HG02759 (cell line): Measurements from ENCODE around the gene PPT1.
"Not testable (repeated sequence)": the region's sequence is repeated elsewhere in the genome, so short reads cannot be mapped to it uniquely, and the experiment has no call there.

Source experiments
- ATAC-seq: cut with Tn5 transposase; IDR thresholded peaks from one replicate; pipeline ENCODE4 v1.9.1; 2021; ENCODE audit warnings: mild to moderate bottlenecking, moderate library complexity; ENCODE audit not compliant: unreplicated experiment

PPT1 gene

DNA sequence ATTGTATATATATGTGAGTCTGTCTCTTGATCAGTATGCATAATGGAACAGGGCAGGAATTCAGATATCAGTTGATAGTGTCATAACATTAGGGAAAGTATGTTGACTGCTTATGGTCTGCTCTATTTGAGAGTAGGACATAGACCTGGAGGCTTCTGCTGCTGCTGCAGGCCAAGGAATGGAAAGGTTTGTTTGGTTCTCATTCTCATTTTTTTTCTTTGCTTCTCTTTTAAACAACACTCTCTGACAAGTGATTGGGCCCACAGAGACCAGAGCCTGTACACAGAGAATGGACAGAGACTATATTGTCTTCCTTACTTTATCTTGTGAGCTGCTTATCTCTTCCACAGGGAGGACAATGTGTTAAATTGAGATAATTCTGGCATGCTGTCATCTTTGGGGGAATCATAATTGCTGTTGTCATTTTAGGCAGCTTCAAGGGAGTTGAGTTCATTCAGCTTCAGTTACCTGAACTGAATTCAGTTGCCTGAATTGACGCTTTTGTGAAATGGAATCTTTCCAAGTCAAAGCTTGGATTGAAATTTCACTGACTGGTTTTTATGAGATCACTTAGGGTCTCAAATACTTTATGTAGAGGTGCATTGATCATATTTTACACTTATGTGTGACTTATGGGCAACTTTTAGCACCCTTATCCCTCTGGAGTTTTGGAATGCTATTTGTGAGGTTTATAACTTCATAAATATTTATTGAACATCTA lies 39.6 kb downstream of the PPT1 start:
- ATAC-seq: no peak

DNA sequence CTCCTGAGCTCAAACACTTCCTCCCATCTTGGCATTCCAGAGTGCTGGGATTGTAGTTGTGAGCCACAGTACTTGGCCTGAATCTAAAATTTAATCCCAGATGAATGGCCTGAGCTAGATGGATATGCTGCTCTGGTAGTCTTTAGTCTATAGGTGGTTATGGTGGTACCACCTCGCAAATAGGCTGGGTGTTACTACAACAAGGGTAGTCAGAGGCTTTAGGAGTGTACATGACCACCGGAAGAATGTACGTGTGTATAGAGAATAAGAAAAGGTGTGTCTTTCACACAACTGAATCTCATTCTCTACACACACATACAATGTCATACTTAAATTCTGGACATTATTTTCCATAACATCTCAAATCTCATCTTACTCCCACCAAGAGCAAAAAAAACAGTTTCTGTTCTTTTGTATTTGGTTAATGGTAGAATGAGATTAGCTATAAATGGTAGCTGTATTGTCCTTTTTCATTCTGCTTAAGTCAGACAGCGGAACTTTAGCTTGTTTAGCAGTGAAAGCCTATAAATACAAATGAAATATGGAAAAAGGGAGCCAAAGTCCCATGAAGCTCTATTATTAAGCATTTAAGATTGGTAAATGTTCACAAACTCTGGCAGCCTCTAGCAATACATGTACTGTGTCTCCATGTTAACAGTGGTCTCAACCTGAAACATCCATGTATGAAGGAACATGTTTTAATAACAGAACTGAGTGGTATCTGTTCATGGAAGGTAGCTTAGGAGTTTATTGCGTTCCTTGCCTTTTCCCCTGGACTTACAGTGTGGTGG lies 40.3 kb downstream of the PPT1 start:
- no peak for ATAC-seq

DNA sequence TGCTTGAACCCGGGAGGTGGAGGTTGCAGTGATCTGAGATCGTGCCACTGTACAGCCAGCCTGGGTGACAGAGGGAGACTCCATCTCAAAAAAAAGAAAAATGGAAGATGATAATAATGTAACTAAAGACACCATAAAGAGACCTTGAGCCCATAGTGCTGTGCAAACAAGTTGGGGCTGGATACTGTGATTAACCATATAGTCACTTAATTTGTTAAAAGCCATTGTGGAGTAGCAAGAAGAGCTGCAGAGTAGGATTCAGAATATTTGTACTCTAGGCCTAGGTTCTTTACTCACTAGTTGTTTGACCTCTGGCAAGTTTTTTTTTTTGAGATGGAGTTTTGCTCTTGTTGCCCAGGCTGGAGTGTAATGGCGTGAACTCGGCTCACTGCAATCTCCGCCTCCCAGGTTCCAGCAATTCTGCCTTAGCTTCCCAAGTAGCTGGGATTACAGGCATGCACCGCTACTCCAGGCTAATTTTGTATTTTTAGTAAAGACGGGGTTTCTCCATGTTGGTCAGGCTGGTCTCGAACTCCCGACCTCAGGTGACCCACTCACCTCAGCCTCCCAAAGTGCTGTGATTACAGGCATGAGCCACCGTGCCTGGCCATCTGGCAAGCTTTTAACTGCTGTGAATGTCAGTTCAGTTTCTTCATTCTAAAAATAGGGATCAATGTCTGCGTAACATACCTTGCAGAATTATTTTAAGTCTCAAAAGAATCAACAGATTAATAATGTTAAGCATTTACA lies 43.7 kb downstream of the PPT1 start:
- ATAC-seq: no peak

DNA sequence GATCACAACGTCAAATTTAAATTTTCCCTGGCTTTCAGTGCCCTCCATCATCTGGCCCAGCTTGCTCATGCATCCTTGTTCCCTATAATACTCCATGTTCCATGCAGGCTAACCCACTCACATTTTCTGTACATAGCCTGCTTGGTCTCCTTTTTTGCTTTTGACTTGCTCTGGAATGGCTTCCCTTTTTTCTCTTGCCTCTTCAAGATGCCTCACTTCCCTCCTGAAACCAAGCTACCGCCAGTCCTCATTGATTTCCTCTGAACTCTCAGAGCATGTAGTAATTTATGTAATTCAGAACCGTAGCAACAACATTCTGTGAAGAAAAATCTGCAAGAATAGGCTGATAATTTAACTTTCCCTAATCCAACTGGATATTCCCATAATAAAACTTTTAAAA lies 46.2 kb downstream of the PPT1 start:
- ATAC-seq: no peak

DNA sequence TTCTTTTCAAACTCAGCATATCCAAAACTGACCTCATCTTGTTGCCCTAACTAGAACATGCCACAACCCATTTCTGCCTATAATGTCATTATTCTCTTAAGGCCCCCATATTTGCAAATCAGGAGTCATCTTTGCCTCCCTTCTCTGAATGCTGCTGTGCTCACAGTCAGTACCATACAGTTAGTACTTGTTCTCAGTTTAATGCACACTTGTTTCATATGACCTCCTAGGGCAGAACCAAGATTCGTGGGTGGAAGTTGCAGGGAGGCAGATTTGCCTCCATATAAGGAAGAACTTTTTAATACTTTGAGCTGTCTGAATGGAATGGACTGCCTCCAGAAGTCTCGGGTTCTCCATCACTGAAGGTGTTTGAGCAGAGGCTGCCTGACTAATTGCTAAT lies 47.3 kb downstream of the PPT1 start:
- no peak for ATAC-seq

DNA sequence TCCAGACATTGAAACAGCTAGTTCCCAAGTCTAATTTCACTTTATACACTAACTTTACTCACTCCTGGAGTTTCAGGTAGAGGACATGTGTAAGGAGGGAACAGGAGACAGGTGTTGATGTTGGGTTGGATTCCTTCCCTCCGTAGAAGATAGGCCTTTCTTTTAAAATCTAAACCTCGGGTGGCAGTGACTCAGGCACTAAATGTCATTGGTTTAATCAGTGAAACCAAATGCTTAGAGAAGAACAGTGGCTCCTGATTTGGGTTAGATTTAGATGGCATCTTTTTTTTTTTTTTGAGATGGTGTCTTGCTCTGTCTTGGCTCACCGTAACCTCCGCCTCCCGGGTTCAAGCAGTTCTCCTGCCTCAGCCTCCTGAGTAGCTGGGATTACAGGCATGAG lies 49.3 kb downstream of the PPT1 start:
- ATAC-seq: no peak

DNA sequence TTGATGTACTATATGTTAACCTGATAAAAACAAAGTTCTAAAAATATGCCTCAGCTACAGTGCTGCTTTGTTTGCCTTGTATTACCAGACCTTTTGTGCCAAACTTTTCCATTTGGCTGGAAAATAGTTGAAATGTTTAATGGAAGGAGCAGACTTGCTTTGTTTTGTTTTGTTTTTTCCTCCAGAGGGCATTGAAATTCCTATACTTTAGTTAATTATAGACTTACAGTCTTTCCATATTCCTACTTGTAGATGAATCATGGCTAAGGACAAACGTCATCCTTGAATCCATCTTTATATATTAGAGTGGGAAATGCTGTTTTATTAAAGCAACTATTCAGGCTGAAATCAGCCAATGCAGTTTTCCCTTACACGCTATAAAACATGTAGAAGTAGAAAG lies 49.8 kb downstream of the PPT1 start:
- ATAC-seq: no peak

DNA sequence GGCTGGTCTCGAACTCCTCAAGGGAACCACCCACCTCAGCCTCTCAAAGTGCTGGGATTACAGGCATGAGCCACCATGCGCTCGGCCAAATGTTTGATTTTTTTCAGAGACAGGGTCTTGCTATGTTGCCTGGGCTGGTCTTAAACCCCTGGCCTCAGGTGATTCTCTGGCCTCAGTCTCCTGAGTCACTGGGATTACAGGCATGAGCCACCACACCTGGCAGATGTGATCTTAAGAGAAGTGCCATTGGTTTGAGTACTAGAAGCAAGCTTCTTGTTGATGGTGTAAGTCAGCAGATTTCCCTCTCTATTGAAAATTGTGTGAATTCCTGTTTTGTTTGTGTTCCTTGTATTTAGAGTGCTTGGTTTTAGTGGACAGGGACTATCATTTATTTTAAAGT lies 51.3 kb downstream of the PPT1 start:
- ATAC-seq: no peak

DNA sequence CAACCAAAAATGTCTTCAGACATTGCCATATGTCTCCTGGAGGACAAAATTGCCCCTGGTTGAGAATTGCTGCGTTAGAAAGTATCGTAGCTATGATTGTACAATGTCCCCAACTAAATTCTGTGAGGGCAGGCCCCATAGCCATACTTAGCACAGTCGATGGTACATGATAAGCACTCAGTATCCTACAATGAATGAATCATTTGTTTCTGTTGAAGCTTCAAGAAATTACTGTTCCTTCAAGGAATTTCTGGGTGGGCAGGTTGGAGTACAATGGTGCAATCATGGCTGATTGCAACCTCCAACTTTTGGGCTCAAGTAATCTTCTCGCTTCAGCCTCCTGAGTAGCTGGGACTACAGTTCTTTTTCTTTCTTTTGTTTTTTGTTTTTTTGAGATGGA lies 51.9 kb downstream of the PPT1 start:
- ATAC-seq: no peak

DNA sequence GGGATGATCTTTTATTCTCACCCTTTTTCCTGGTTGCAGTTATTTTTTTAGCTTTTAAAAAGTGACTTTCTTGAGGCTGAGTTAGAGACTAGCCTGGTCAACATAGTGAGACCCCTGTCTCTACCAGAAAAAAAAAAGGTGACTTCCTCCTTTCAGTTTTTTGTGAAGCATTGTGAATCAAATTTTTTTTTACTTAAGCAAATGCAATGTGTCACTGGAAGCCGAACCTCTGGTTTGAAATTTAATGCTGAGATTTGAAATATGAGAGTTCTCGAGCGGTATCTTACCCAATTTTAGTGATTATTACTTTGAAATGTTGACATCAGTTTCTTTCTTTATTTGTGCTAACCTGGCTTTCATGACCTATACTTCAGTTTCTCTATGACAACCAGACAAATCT lies 52.9 kb downstream of the PPT1 start:
- no peak for ATAC-seq

DNA sequence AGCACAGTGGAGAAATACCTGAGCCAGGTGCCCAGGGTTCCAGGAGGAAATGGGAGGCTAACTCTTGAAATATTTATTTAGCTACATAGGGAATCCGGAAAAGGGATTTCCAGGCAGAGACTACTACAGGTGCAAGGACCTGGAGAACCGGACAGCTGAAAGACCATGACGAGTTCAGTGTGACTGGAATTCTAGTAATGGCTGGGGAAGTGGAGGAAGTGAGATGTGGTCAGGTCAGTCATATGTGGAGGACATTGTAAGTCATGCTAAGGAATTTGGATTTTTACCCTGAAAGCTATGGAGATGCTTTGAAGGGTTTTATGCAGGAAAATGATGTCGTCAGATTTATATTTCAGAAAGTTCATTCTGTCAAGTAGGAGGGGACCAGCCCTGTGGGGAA lies 54.7 kb downstream of the PPT1 start:
- ATAC-seq: no peak

DNA sequence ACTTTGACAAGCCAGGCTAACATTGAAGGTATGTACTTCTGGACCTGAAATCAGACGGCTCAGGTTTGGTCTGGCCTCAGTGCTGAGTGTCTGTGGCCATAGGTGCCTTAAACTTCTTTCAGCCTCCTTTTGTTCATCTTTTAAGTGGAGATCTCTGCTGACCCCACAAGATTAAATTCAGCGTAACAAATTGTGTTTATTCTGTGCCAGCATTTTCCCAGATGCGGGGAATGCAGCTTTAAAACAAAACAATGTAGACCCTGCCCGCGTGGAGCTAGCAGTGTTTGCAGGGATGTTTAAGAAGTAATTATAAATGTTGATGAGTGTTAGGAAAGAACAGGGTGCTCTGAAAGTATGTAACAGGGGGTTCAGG lies 55.6 kb downstream of the PPT1 start:
- ATAC-seq: no peak

DNA sequence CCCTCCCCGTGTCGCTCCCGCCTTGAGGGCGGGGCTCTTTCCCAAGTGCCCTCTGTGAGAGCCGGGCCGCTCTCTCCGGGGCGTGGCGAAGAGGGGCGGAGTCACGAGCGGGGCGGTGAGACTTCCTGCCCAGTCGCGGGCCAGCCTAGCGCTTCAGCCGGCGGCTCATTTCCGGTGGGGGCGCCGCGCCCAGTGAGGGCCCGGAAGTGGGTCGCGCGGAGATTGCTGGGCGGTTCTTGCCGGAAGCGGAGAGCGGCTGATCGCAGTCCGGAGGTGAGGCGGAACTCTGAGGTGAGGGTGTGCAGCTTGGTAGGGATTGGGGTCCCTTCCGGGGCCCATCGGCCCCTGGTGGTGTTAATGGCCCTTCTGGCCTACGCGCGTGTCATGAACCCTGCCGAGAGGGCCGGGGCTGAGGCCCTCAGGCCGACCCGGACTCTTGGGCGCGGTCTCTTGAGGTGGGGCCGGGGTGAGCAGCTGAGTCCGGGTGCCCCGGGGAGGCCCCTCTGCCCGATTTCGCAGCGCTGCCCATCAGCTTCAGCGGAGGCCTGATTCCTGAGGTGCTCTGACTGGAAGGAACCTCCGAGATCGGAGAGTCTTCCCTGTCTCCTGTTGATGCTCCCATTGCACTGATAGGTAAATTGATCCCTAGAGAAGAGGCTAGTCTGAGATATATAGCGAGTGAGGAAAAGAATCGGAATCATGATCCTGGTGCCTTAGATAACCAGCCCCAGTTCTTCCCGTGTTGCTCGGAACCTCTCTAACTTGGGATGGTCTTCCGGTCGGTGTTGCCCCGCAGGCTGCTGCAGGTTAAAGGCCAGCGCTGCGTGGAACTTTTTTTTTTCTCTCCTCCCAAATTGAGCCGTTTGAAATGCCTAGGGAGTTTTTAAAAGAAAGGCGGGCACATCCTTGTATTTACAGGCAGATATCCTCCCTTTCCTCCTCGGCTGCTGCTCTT lies 56.3 kb downstream of the PPT1 start, which contains the start of gene CAP1:
TSS of gene CAP1 (plus strand) at position 219 of the 955 bp plus-strand sequence. CDS start 18,618 bp downstream, outside the sequence.
- ATAC-seq: peak; percentile 82

DNA sequence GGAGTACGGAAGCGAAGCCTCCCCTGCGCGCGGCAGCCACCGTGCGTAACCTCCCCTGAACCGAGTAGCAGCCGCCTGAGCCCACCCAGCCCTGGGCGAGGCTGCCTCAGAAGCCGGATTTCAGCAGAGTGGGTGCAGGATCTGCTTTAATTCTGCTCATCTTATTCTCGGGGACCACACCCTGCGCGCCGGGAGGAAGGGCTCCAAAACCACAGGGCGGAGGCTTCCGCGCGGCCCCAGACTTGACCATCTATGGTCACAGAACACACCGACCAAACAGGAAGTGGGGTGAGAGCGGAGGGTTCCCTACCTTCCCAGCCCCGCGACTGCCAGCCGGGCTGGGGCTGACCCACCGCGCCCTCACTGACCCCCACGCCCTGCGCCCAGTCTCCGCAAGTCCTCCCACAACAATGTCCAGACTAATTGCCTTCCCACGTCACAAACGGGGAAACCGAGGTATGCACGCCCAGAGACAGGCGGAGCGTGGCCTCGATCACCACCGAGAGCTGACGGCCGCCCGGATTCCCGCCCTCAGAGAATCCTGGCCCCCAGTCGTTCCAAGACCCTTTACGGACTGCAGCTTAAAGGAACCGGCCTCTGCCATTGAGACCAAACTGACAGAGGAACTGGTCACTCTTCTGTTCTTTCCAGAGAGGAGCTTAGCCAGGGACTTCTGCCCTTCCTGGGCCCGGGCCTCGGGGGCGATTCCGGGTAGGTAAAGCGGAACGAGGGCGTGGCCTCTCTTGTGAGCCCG lies 57.1 kb downstream of the PPT1 start:
- peak; percentile 67 for ATAC-seq

DNA sequence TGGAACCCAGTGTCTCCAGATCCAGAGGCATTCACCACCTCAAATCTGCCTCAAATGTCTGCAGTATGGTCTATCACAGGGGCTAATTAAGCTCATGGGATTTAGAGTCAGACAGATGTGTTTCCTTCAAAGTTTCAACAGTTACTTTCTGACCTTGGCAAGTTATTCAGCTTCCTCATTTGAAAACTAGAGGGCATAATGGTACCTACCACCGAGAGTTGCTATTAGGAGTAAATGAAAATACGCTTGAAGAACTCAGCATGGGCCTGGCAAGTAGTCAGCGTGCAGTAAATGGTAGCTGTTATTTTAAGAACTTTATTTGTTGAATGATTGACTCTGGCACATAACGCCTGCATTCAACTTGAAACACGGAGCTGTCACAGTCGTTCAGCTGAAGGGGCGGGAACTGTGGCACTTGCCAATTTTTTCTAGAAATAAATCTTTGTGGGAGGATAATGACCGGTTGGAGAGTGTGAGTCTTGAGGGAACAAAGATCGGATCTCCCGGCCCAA lies 57.8 kb downstream of the PPT1 start:
- peak; percentile 1 for ATAC-seq

DNA sequence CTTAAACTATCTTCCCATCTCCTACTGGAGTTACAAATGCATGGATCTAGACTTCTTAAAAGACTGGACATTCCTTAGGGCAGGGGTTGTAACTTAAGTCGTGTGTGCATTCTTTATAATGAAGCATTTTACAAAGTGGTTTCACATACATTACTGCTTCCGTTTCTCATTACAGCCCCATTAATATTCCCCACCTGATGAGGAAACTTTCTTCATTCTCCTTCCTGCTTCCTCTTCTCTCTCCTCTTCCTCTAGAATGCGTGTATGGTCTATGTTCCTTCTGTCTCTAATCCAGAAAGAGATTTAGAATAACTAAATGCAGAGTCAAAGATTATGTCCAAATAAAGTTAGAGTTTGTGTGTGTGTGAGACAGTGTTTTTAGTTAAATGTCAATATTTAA lies 58.4 kb downstream of the PPT1 start:
- no peak for ATAC-seq

DNA sequence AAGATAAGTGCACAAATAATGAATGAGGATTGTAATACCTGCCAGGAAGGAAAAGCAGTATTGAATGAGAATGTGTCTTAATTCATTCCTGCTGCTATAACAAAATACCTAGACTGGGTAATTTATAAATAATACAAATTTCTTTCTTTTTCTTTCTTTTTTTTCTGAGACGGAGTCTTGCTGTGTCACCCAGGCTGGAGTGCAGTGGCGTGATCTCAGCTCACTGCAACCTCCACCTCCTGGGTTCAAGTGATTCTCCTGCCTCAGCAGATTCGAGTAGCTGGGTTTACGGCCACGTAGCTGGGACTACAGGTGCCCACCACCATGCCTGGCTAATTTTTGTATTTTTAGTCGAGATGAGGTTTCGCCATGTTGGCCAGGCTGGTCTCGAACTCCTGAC lies 59.8 kb downstream of the PPT1 start:
- ATAC-seq: not testable (repeated sequence)

DNA sequence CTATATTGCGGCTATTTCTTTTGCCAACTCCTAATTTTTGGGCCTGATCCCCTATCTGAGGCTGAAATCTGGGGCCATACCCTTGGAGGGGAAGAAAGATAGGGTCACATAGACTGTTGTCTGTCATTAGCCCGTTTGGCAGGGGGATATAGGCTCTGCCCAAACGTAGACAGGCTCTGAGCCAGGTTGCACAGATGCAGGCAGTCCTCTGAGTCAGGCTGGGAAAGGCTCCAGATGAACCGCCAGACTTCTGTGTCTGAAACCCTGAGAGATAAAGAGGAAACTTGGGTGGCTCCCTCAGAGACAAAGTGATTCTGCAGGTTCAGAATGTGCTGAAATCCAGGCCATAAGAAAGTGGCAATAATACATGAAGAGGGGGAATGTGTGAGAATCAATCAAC lies 60.5 kb downstream of the PPT1 start:
- no peak for ATAC-seq

DNA sequence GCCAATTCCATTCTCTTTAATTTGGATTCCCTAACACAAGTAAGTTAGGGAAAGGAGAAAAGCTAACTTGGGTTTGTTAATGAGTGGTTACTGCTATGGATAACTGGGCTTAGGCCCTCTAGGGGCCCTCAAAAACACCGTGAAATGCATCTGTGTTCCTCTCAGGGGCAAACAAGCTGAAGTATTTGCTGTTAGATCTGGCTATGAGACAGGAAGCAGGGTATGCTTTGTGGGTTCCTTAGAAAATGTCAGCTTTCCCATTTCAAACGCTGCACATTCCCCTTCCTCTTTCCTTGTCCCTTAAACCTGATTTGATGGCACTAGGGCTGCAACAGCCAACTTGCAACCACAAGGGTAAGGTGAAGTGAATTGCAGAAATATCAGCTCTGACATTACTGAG lies 62.2 kb downstream of the PPT1 start:
- ATAC-seq: no peak
